ENCODE measurements around the gene GJB2.

GRCh38 chr13:20159646-20160305 lies 33.0 kb downstream of the GJB2 start:
- TF ChIP-seq POLR2A (IDR thresholded peaks at IDR 0.05): no peak
- TF ChIP-seq, protein P1, sequence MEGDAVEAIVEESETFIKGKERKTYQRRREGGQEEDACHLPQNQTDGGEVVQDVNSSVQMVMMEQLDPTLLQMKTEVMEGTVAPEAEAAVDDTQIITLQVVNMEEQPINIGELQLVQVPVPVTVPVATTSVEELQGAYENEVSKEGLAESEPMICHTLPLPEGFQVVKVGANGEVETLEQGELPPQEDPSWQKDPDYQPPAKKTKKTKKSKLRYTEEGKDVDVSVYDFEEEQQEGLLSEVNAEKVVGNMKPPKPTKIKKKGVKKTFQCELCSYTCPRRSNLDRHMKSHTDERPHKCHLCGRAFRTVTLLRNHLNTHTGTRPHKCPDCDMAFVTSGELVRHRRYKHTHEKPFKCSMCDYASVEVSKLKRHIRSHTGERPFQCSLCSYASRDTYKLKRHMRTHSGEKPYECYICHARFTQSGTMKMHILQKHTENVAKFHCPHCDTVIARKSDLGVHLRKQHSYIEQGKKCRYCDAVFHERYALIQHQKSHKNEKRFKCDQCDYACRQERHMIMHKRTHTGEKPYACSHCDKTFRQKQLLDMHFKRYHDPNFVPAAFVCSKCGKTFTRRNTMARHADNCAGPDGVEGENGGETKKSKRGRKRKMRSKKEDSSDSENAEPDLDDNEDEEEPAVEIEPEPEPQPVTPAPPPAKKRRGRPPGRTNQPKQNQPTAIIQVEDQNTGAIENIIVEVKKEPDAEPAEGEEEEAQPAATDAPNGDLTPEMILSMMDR (IDR thresholded peaks at IDR 0.05): no peak
- TF ChIP-seq POLR2AphosphoS5 (IDR thresholded peaks at IDR 0.05): no peak

Data from suprapubic skin (tissue), 4 donors.